ENCODE data around the gene DUOXA1.

DUOXA1 gene

GRCh38 chr15:45131510-45131909, 1.8 kb upstream of the DUOXA1 start:
- DNase-seq (ENCODE audit: low spot score) = no peak
- H3K27ac Mint-ChIP-seq = no peak overlapping the region
- no peak overlapping the region for H3K4me3 Mint-ChIP-seq
- no peaks in the 10 kb centered on the region for H3K9me3 Mint-ChIP-seq
- H3K36me3 Mint-ChIP-seq (ENCODE audit: low read depth) = no peaks in the 10 kb centered on the region
- H3K27me3 Mint-ChIP-seq (ENCODE audit: low read depth) = peaks cover 77% of the 10 kb centered on the region
- H3K4me1 Mint-ChIP-seq (ENCODE audit: low read depth) = peaks cover 2% of the 10 kb centered on the region

- Mint-ChIP-seq H3K27ac (no peak overlapping the region), H3K9me3 (no peaks in the 10 kb centered on the region), H3K36me3 (ENCODE audit: low read depth) (no peaks in the 10 kb centered on the region), H3K4me3 (no peak overlapping the region), H3K4me1 (ENCODE audit: low read depth) (no peaks in the 10 kb centered on the region), H3K27me3 (ENCODE audit: low read depth) (peaks cover 82% of the 10 kb centered on the region)
- no peak for DNase-seq (ENCODE audit: low spot score)
Observed at GRCh38 chr15:45130291-45131000, 767 bp upstream of the DUOXA1 start.

- Mint-ChIP-seq H3K36me3 (ENCODE audit: low read depth) (no peaks in the 10 kb centered on the region), H3K27me3 (ENCODE audit: low read depth) (peaks cover 81% of the 10 kb centered on the region)
Observed at GRCh38 chr15:45128971-45129639, 574 bp downstream of the DUOXA1 start.

GRCh38 chr15:45126535-45127158, 3.0 kb downstream of the DUOXA1 start:
- Mint-ChIP-seq H3K27ac (no peak overlapping the region), H3K27me3 (ENCODE audit: low read depth) (peaks cover 71% of the 10 kb centered on the region)
- DNase-seq (ENCODE audit: low spot score) = no peak

More at GRCh38 chr15:45128971-45129639, 574 bp downstream of the DUOXA1 start:
- H3K27ac Mint-ChIP-seq = no peak overlapping the region
- H3K4me1 Mint-ChIP-seq (ENCODE audit: low read depth) = no peaks in the 10 kb centered on the region
- no peaks in the 10 kb centered on the region for H3K9me3 Mint-ChIP-seq
- H3K4me3 Mint-ChIP-seq = no peak overlapping the region
- DNase-seq (ENCODE audit: low spot score) = no peak

GRCh38 chr15:45123397-45123796, 6.3 kb downstream of the DUOXA1 start:
- no peak for DNase-seq (ENCODE audit: low spot score)
- Mint-ChIP-seq H3K4me3 (no peak overlapping the region), H3K9me3 (no peaks in the 10 kb centered on the region), H3K27ac (no peak overlapping the region), H3K4me1 (ENCODE audit: low read depth) (no peaks in the 10 kb centered on the region), H3K27me3 (ENCODE audit: low read depth) (peaks cover 53% of the 10 kb centered on the region), H3K36me3 (ENCODE audit: low read depth) (no peaks in the 10 kb centered on the region)

More at GRCh38 chr15:45126535-45127158, 3.0 kb downstream of the DUOXA1 start:
- H3K36me3 Mint-ChIP-seq (ENCODE audit: low read depth) = no peaks in the 10 kb centered on the region
- H3K4me3 Mint-ChIP-seq = no peak overlapping the region
- no peaks in the 10 kb centered on the region for H3K4me1 Mint-ChIP-seq (ENCODE audit: low read depth)
- no peaks in the 10 kb centered on the region for H3K9me3 Mint-ChIP-seq

GRCh38 chr15:45122719-45123118, 7.0 kb downstream of the DUOXA1 start:
- Mint-ChIP-seq H3K4me3 (no peak overlapping the region), H3K27ac (no peak overlapping the region), H3K9me3 (no peaks in the 10 kb centered on the region), H3K4me1 (ENCODE audit: low read depth) (peaks cover 2% of the 10 kb centered on the region), H3K27me3 (ENCODE audit: low read depth) (peaks cover 53% of the 10 kb centered on the region), H3K36me3 (ENCODE audit: low read depth) (no peaks in the 10 kb centered on the region)
- no peak for DNase-seq (ENCODE audit: low spot score)

GRCh38 chr15:45121706-45122417, 7.8 kb downstream of the DUOXA1 start:
- H3K4me3 Mint-ChIP-seq = no peak overlapping the region
- H3K36me3 Mint-ChIP-seq (ENCODE audit: low read depth) = no peaks in the 10 kb centered on the region
- peaks cover 57% of the 10 kb centered on the region for H3K27me3 Mint-ChIP-seq (ENCODE audit: low read depth)
- DNase-seq (ENCODE audit: low spot score) = no peak
- H3K4me1 Mint-ChIP-seq (ENCODE audit: low read depth) = peaks cover 6% of the 10 kb centered on the region
- no peaks in the 10 kb centered on the region for H3K9me3 Mint-ChIP-seq
- no peak overlapping the region for H3K27ac Mint-ChIP-seq

GRCh38 chr15:45121020-45121419, 8.7 kb downstream of the DUOXA1 start:
- Mint-ChIP-seq H3K4me1 (ENCODE audit: low read depth) (peaks cover 6% of the 10 kb centered on the region), H3K9me3 (no peaks in the 10 kb centered on the region), H3K27ac (no peak overlapping the region), H3K27me3 (ENCODE audit: low read depth) (peaks cover 57% of the 10 kb centered on the region), H3K4me3 (no peak overlapping the region), H3K36me3 (ENCODE audit: low read depth) (no peaks in the 10 kb centered on the region)
- no peak for DNase-seq (ENCODE audit: low spot score)

- no peak for DNase-seq (ENCODE audit: low spot score)
- H3K27ac Mint-ChIP-seq = no peak overlapping the region
- peaks cover 6% of the 10 kb centered on the region for H3K4me1 Mint-ChIP-seq (ENCODE audit: low read depth)
- H3K36me3 Mint-ChIP-seq (ENCODE audit: low read depth) = no peaks in the 10 kb centered on the region
- H3K4me3 Mint-ChIP-seq = no peak overlapping the region
- H3K9me3 Mint-ChIP-seq = no peaks in the 10 kb centered on the region
- peaks cover 57% of the 10 kb centered on the region for H3K27me3 Mint-ChIP-seq (ENCODE audit: low read depth)
Observed at GRCh38 chr15:45120081-45120972, 9.4 kb downstream of the DUOXA1 start.

- no peak overlapping the region for H3K4me3 Mint-ChIP-seq
- peaks cover 62% of the 10 kb centered on the region for H3K27me3 Mint-ChIP-seq (ENCODE audit: low read depth)
- no peaks in the 10 kb centered on the region for H3K36me3 Mint-ChIP-seq (ENCODE audit: low read depth)
- peaks cover 6% of the 10 kb centered on the region for H3K4me1 Mint-ChIP-seq (ENCODE audit: low read depth)
- H3K27ac Mint-ChIP-seq = no peak overlapping the region
- no peaks in the 10 kb centered on the region for H3K9me3 Mint-ChIP-seq
- DNase-seq (ENCODE audit: low spot score) = no peak
Observed at GRCh38 chr15:45118996-45119395, 10.7 kb downstream of the DUOXA1 start.

- Mint-ChIP-seq H3K4me1 (ENCODE audit: low read depth) (peaks cover 6% of the 10 kb centered on the region), H3K9me3 (no peaks in the 10 kb centered on the region), H3K4me3 (peak overlapping the region; percentile 72), H3K27ac (no peak overlapping the region), H3K36me3 (ENCODE audit: low read depth) (no peaks in the 10 kb centered on the region), H3K27me3 (ENCODE audit: low read depth) (peaks cover 63% of the 10 kb centered on the region)
- peak; percentile 80 for DNase-seq (ENCODE audit: low spot score)
Observed at GRCh38 chr15:45118131-45118588, 11.5 kb downstream of the DUOXA1 start.

GRCh38 chr15:45117308-45118130, 12.2 kb downstream of the DUOXA1 start:
- peak overlapping the region; percentile 72 for H3K4me3 Mint-ChIP-seq
- no peak for DNase-seq (ENCODE audit: low spot score)
- peaks cover 64% of the 10 kb centered on the region for H3K27me3 Mint-ChIP-seq (ENCODE audit: low read depth)
- no peaks in the 10 kb centered on the region for H3K36me3 Mint-ChIP-seq (ENCODE audit: low read depth)
- no peaks in the 10 kb centered on the region for H3K9me3 Mint-ChIP-seq
- peaks cover 6% of the 10 kb centered on the region for H3K4me1 Mint-ChIP-seq (ENCODE audit: low read depth)
- H3K27ac Mint-ChIP-seq = no peak overlapping the region
